Smooth muscle cell (in vitro differentiated cells): Measurements from ENCODE around the gene CIB2. TPM values are rescaled to one million over a fixed set of nuclear protein-coding genes. Genes with fewer than 3 reads are reported as not detected.

Source experiments
- DNase-seq: peaks from one replicate; lab custom pipeline; 2025; ENCODE audit not compliant: unreplicated experiment; lab: John Stamatoyannopoulos, UW
- H2AFZ ChIP-seq: fragments of 200-600 bp; sonication (generic); 2 replicates; pipeline ENCODE4 v1.6.0; 2016; ENCODE audit warnings: antibody characterized with exemption, low read depth, mild to moderate bottlenecking
- H3F3A ChIP-seq: fragments of 200-600 bp; sonication (generic); 2 replicates; pipeline ENCODE4 v1.6.0; 2017; ENCODE audit warnings: antibody characterized with exemption, low read depth
- H3K27ac ChIP-seq: fragments of 200-600 bp; sonication (generic); 2 replicates; pipeline ENCODE4 v1.5.1; 2016; ENCODE audit warnings: low read depth, mild to moderate bottlenecking
- H3K27me3 ChIP-seq: fragments of 200-600 bp; sonication (generic); 2 replicates; pipeline ENCODE4 v1.6.1; 2016; ENCODE audit warnings: low read depth, mild to moderate bottlenecking
- H3K36me3 ChIP-seq: fragments of 200-600 bp; sonication (generic); 2 replicates; pipeline ENCODE4 v1.5.1; 2016; ENCODE audit warnings: low read depth
- H3K4me1 ChIP-seq: fragments of 200-600 bp; sonication (generic); 2 replicates; pipeline ENCODE4 v1.5.1; 2016; ENCODE audit warnings: low read depth
- H3K4me2 ChIP-seq: fragments of 200-600 bp; sonication (generic); 2 replicates; pipeline ENCODE4 v1.6.0; 2016; ENCODE audit warnings: mild to moderate bottlenecking
- H3K4me3 ChIP-seq: fragments of 200-600 bp; sonication (generic); 2 replicates; pipeline ENCODE4 v1.5.1; 2016; ENCODE audit warnings: mild to moderate bottlenecking
- H3K79me2 ChIP-seq: fragments of 200-600 bp; sonication (generic); 2 replicates; pipeline ENCODE4 v1.6.0; 2016; ENCODE audit warnings: low read depth, mild to moderate bottlenecking
- H3K9ac ChIP-seq: fragments of 200-600 bp; sonication (generic); 2 replicates; pipeline ENCODE4 v1.6.0; 2016; ENCODE audit warnings: low read depth
- H3K9me3 ChIP-seq: fragments of 200-600 bp; sonication (generic); replicated peaks from 2 replicates; pipeline ENCODE4 v1.5.1; 2016; ENCODE audit warnings: low read depth
- H4K20me1 ChIP-seq: fragments of 200-600 bp; sonication (generic); 2 replicates; pipeline ENCODE4 v1.6.0; 2016; ENCODE audit warnings: low read depth
- CTCF ChIP-seq: fragments of 200-600 bp; sonication (generic); IDR thresholded peaks from 2 replicates; pipeline ENCODE4 v1.5.1; 2017; ENCODE audit warnings: borderline replicate concordance, mild to moderate bottlenecking, antibody characterized with exemption; ENCODE audit not compliant: insufficient read depth, poor library complexity, severe bottlenecking
- WGBS: methylation state at CpG from one replicate; pipeline ENCODE4 v1.1.7; 2016; ENCODE audit warnings: low lambda C conversion rate; 5-methylcytosine and 5-hydroxymethylcytosine counted together
- polyA plus RNA-seq: library from polyadenylated mRNA; unstranded; fragments of >200 nt; fragmentation: Nextera tagmentation; extraction: Ambion mirVana; gene quantifications from 2 replicates; pipeline ENCODE4 v1.2.1, GENCODE V29; 2016
- total RNA-seq: library from RNA; depleted of rRNA; stranded (reverse); fragments of >200 nt; gene quantifications from 2 replicates; pipeline ENCODE4 v1.2.3, GENCODE V29; 2014

CIB2 gene
- total and polyA plus RNA-seq, 2 experiments from 2014 or later, result 20.9 to 21.7 TPM

GRCh38 chr15:78147566-78147965 is 16.3 kb upstream of the CIB2 start:
- H3K9me3 ChIP-seq, result no peaks in the 10 kb centered on the region
- peaks cover 31% of the 10 kb centered on the region for H3K79me2 ChIP-seq
- H3K4me2 ChIP-seq, result no peak overlapping the region
- H3K27me3 ChIP-seq, result no peaks in the 10 kb centered on the region
- H3K36me3 ChIP-seq, result no peaks in the 10 kb centered on the region
- H2AFZ ChIP-seq, result no peak overlapping the region
- no peaks in the 10 kb centered on the region for H3F3A ChIP-seq
- H3K4me3 ChIP-seq, result no peak overlapping the region
- H3K27ac ChIP-seq, result no peak overlapping the region
- H3K4me1 ChIP-seq, result peaks cover 13% of the 10 kb centered on the region
- no peak for DNase-seq
- peaks cover 15% of the 10 kb centered on the region for H4K20me1 ChIP-seq
- WGBS, result 93% methylated on average over 6 of the region's 6 CpGs
- H3K9ac ChIP-seq, result no peak overlapping the region
- TF ChIP-seq CTCF, result no peak

GRCh38 chr15:78146425-78147154 is 15.3 kb upstream of the CIB2 start:
- H2AFZ ChIP-seq, result no peak overlapping the region
- no peaks in the 10 kb centered on the region for H3K9me3 ChIP-seq
- H3K79me2 ChIP-seq, result peaks cover 21% of the 10 kb centered on the region
- H3K4me3 ChIP-seq, result no peak overlapping the region
- H3F3A ChIP-seq, result no peaks in the 10 kb centered on the region
- H4K20me1 ChIP-seq, result peaks cover 13% of the 10 kb centered on the region
- H3K27ac ChIP-seq, result no peak overlapping the region
- WGBS, result 82% methylated on average over 4 of the region's 4 CpGs
- no peaks in the 10 kb centered on the region for H3K27me3 ChIP-seq
- DNase-seq, result no peak
- H3K4me1 ChIP-seq, result peaks cover 13% of the 10 kb centered on the region
- H3K9ac ChIP-seq, result no peak overlapping the region
- H3K36me3 ChIP-seq, result no peaks in the 10 kb centered on the region
- no peak for TF ChIP-seq CTCF
- H3K4me2 ChIP-seq, result no peak overlapping the region

- TF ChIP-seq CTCF, result no peak
- no peak overlapping the region for H3K4me2 ChIP-seq
These were observed 11.1 kb upstream of the CIB2 start for GRCh38 chr15:78142332-78142731.

GRCh38 chr15:78140292-78140691 is 9.0 kb upstream of the CIB2 start:
- Histone ChIP-seq H3K9me3 (no peaks in the 10 kb centered on the region), H3F3A (no peaks in the 10 kb centered on the region), H3K9ac (no peak overlapping the region), H3K4me2 (no peak overlapping the region), H3K27ac (no peak overlapping the region), H3K79me2 (no peaks in the 10 kb centered on the region), H3K4me3 (no peak overlapping the region), H3K27me3 (no peaks in the 10 kb centered on the region), H3K4me1 (no peaks in the 10 kb centered on the region), H3K36me3 (no peaks in the 10 kb centered on the region), H2AFZ (no peak overlapping the region), H4K20me1 (no peaks in the 10 kb centered on the region)
- TF ChIP-seq CTCF, result no peak
- DNase-seq, result no peak

More at GRCh38 chr15:78142332-78142731, 11.1 kb upstream of the CIB2 start:
- Histone ChIP-seq H3K9me3 (no peaks in the 10 kb centered on the region), H4K20me1 (no peaks in the 10 kb centered on the region), H3K4me3 (no peak overlapping the region), H3K9ac (no peak overlapping the region), H3K36me3 (no peaks in the 10 kb centered on the region), H3F3A (no peaks in the 10 kb centered on the region), H2AFZ (no peak overlapping the region), H3K4me1 (no peaks in the 10 kb centered on the region), H3K27ac (no peak overlapping the region), H3K27me3 (no peaks in the 10 kb centered on the region), H3K79me2 (no peaks in the 10 kb centered on the region)
- 93% methylated on average over 3 of the region's 3 CpGs for WGBS
- no peak for DNase-seq
